GM12878 (cell line): ENCODE data around the gene PRTN3. TPM values are rescaled to one million over a fixed set of nuclear protein-coding genes. Genes with fewer than 3 reads are reported as not detected.

ENCODE experiments used
- ATAC-seq: fragments of 200-7000 bp; cut with Tn5 transposase; 3 replicates; pipeline ENCODE4 v1.9.1; 2020; ENCODE audit warnings: mild to moderate bottlenecking, moderate library complexity
- BruUV-seq: library from RNA; stranded (reverse); fragments of 400-500 nt; replicated peaks from 2 replicates; lab custom pipeline; 2021; lab: Mats Ljungman, UMichigan
- CTCF ChIA-PET: fragments of 300-600 bp; sonication (Branson Sonifier 250); formaldehyde crosslinking; extraction: SDS; loops from one replicate; lab custom pipeline; 2021; ENCODE audit warnings: inconsistent platforms; lab: Yijun Ruan, JAX
- POLR2A ChIA-PET: fragments of 350-600 bp; formaldehyde crosslinking; extraction: SDS; loops from one replicate; lab custom pipeline; 2021; ENCODE audit warnings: inconsistent platforms; lab: Charles Lee
- RAD21 ChIA-PET: fragments of 300-600 bp; sonication (Branson Sonifier 250); formaldehyde crosslinking; loops from one replicate; lab custom pipeline; 2023; ENCODE audit warnings: antibody characterized with exemption; ENCODE audit not compliant: unreplicated experiment; lab: Charles Lee
- SMC1A ChIA-PET: fragments of 300-600 bp; sonication (Branson Sonifier 250); formaldehyde crosslinking; loops from one replicate; lab custom pipeline; 2023; ENCODE audit not compliant: unreplicated experiment, uncharacterized antibody; lab: Charles Lee
- DNase-seq: peaks from one replicate; pipeline ENCODE4 v3.0.0-alpha.2; 2011; ENCODE audit warnings: low read depth, low spot score
- FAIRE-seq: peaks from 3 replicates; lab custom pipeline; 2011; peaks lifted over from hg19 to GRCh38; lab: Jason Lieb, UNC
- H2AFZ ChIP-seq: 2 replicates; pipeline ENCODE4 v1.6.0; 2011; ENCODE audit warnings: low read depth, low read length, control low read depth; ENCODE audit not compliant: control insufficient read depth
- H3K27ac ChIP-seq: 2 replicates; pipeline ENCODE4 v1.5.1; 2011; ENCODE audit warnings: control low read depth; ENCODE audit not compliant: control insufficient read depth, insufficient read depth
- H3K27me3 ChIP-seq, 2 experiments: replicated peaks in 1 of 2; 2 replicates each; pipeline versions ENCODE4 v1.6.0 to v1.6.1; 2011; ENCODE audit warnings: low read length in 1 of 2; ENCODE audit not compliant: control insufficient read depth in 2 of 2, insufficient read depth in 2 of 2
- H3K36me3 ChIP-seq, 2 experiments: 2 replicates each; pipeline ENCODE4 v1.5.1; 2011; ENCODE audit warnings: low read length in 1 of 2; ENCODE audit not compliant: control insufficient read depth in 2 of 2, insufficient read depth in 2 of 2
- H3K4me1 ChIP-seq: 2 replicates; pipeline ENCODE4 v1.6.1; 2011; ENCODE audit warnings: mild to moderate bottlenecking, low read length, moderate library complexity, mixed read lengths; ENCODE audit not compliant: control insufficient read depth, insufficient read depth
- H3K4me2 ChIP-seq: 2 replicates; pipeline ENCODE4 v1.6.0; 2011; ENCODE audit warnings: control low read depth; ENCODE audit not compliant: control insufficient read depth, insufficient read depth
- H3K4me3 ChIP-seq: fragments of 200-600 bp; sonication (generic); 2 replicates; pipeline ENCODE4 v1.5.1; 2016
- H3K79me2 ChIP-seq: 2 replicates; pipeline ENCODE4 v1.6.0; 2011; ENCODE audit warnings: low read length; ENCODE audit not compliant: control insufficient read depth, insufficient read depth
- H3K9ac ChIP-seq: 2 replicates; pipeline ENCODE4 v1.8.0; 2011; ENCODE audit warnings: low read length, control low read depth, mixed read lengths; ENCODE audit not compliant: control insufficient read depth, insufficient read depth
- H3K9me3 ChIP-seq: replicated peaks from 3 replicates; pipeline ENCODE4 v1.5.1; 2011; ENCODE audit warnings: mild to moderate bottlenecking, low read length; ENCODE audit not compliant: control insufficient read depth, insufficient read depth
- H4K20me1 ChIP-seq: 2 replicates; pipeline ENCODE4 v1.6.0; 2011; ENCODE audit not compliant: control insufficient read depth, insufficient read depth
- BHLHE40 ChIP-seq, 2 experiments: fragments of 450-650 bp in 1 of 2; IDR thresholded peaks; 2 replicates each; pipeline ENCODE4 v1.6.1; 2011 to 2017; ENCODE audit warnings: low read depth in 2 of 2, borderline replicate concordance in 1 of 2, improper control_type of control experiment in 1 of 2, low read length in 1 of 2, mild to moderate bottlenecking in 1 of 2
- BMI1 ChIP-seq: fragments of 450-650 bp; IDR thresholded peaks from 2 replicates; pipeline ENCODE4 v1.6.1; 2016; ENCODE audit warnings: mild to moderate bottlenecking, moderate library complexity, borderline replicate concordance
- CHD1 ChIP-seq: IDR thresholded peaks from 2 replicates; pipeline ENCODE4 v1.6.1; 2012; ENCODE audit warnings: low read depth, low read length, improper control_type of control experiment
- EED ChIP-seq: sonication (generic); IDR thresholded peaks from 2 replicates; pipeline ENCODE4 v1.6.1; 2016; ENCODE audit warnings: antibody characterized with exemption, low read depth
- FOS ChIP-seq: IDR thresholded peaks from 3 replicates; pipeline ENCODE4 v1.6.1; 2011; ENCODE audit warnings: borderline replicate concordance; ENCODE audit not compliant: insufficient read length; ENCODE audit errors: extremely low read depth
- GABPA ChIP-seq: IDR thresholded peaks from 2 replicates; pipeline ENCODE4 v1.6.1; 2014; ENCODE audit warnings: antibody characterized with exemption, low read depth, mild to moderate bottlenecking, inconsistent platforms
- HSF1 ChIP-seq: fragments of 150-350 bp; IDR thresholded peaks from 2 replicates; pipeline ENCODE4 v1.6.1; 2014; ENCODE audit warnings: mild to moderate bottlenecking, low read depth, low read length
- JUNB ChIP-seq: IDR thresholded peaks from 2 replicates; pipeline ENCODE4 v1.6.1; 2016; ENCODE audit warnings: antibody characterized with exemption, mild to moderate bottlenecking
- MTA3 ChIP-seq: IDR thresholded peaks from 2 replicates; pipeline ENCODE4 v1.6.1; 2012; ENCODE audit warnings: low read length, inconsistent platforms, borderline replicate concordance
- NBN ChIP-seq: fragments of 450-650 bp; IDR thresholded peaks from 2 replicates; pipeline ENCODE4 v1.6.1; 2016
- NR2C2 ChIP-seq: IDR thresholded peaks from 2 replicates; pipeline ENCODE4 v1.6.1; 2011; ENCODE audit warnings: borderline replicate concordance, low read depth; ENCODE audit not compliant: control insufficient read depth, insufficient read length
- WRNIP1 ChIP-seq: IDR thresholded peaks from 2 replicates; pipeline ENCODE4 v1.6.1; 2011; ENCODE audit warnings: low read depth, low read length, improper control_type of control experiment, borderline replicate concordance
- WGBS: methylation state at CpG from one replicate; pipeline ENCODE4 v1.1.6; 2016; ENCODE audit warnings: low lambda C conversion rate; ENCODE audit not compliant: insufficient replicate concordance, insufficient coverage; ENCODE audit errors: missing lambda C conversion rate; 5-methylcytosine and 5-hydroxymethylcytosine counted together
- in situ Hi-C: fragments of 300-500 bp; cut with MboI; formaldehyde crosslinking; loops from 9 replicates; pipeline ENCODE4 v1.14.3; 2018; ENCODE audit warnings: mixed read lengths
- intact Hi-C: fragments of 100-400 bp; cut with micrococcal nuclease; formaldehyde crosslinking; loops from one replicate; pipeline ENCODE4 v1.14.2; 2022; ENCODE audit not compliant: unreplicated experiment
- polyA plus RNA-seq, 11 experiments: library from polyadenylated mRNA; depleted of rRNA in 4 of 11; unstranded in 6 of 11; stranded (reverse) in 5 of 11; fragments of >200 nt; fragmentation: Nextera tagmentation in 4 of 11; fragmentation: Illumina TruSeq in 1 of 11; extraction: Ambion mirVana in 4 of 11; extraction: Trizol in 1 of 11; gene quantifications; 1 replicate in 1 of 11; 2 replicates in 10 of 11; pipeline versions ENCODE4 v1.2.1 to v1.2.3, GENCODE V29; 2011 to 2016; ENCODE audit warnings: inconsistent platforms in 2 of 11, missing spikeins in 2 of 11, low read depth in 1 of 11
- total RNA-seq, 4 experiments: library from RNA; depleted of rRNA in 3 of 4; stranded (reverse); fragments of >200 nt in 3 of 4; fragmentation: Illumina TruSeq in 1 of 4; extraction: Trizol in 1 of 4; gene quantifications; 2 replicates each; pipeline versions ENCODE4 v1.2.1 to v1.2.3, GENCODE V29; 2013 to 2021
- TF ChIP-seq, protein P1 (sequence below): fragments of 450-650 bp; IDR thresholded peaks from 2 replicates; pipeline ENCODE4 v1.6.1; 2016; ENCODE audit warnings: mild to moderate bottlenecking
- TF ChIP-seq, protein P2 (sequence below): IDR thresholded peaks from 2 replicates; pipeline ENCODE4 v1.6.1; 2012; ENCODE audit warnings: low read depth, low read length, improper control_type of control experiment

PRTN3 gene
- total and polyA plus RNA-seq, 10 of the 15 experiments (the other 5 are each of a cell fraction or from before 2014, with no cell fraction given) = 0.08 TPM; not detected in 9

- Histone ChIP-seq H3K4me1 (peaks cover 4% of the 10 kb centered on the region), H3K36me3 (no peaks in the 10 kb centered on the region; a peak in 1 of 4 replicates), H3K4me2 (no peak overlapping the region), H3K27me3 (no peaks in the 10 kb centered on the region), H3K9me3 (no peaks in the 10 kb centered on the region), H2AFZ (no peak overlapping the region), H3K9ac (no peak overlapping the region), H4K20me1 (no peaks in the 10 kb centered on the region), H3K4me3 (no peak overlapping the region), H3K79me2 (no peaks in the 10 kb centered on the region), H3K27ac (no peak overlapping the region)
- ChIA-PET CTCF (no interaction called here), SMC1A (no interaction called here), RAD21 (no interaction called here), POLR2A (no interaction called here)
- DNase-seq = no peak
- TF ChIP-seq WRNIP1 (no peak), GABPA (no peak), JUNB (no peak), NR2C2 (no peak), EED (no peak), HSF1 (no peak), FOS (no peak), BMI1 (no peak), CHD1 (no peak), BHLHE40 (IDR thresholded peaks at IDR 0.05; ENCODE audit: borderline replicate concordance in 1 of 2, low read depth in 2 of 2, low read length in 1 of 2) (no peak), NBN (no peak), MTA3 (no peak)
- TF ChIP-seq, protein P1, sequence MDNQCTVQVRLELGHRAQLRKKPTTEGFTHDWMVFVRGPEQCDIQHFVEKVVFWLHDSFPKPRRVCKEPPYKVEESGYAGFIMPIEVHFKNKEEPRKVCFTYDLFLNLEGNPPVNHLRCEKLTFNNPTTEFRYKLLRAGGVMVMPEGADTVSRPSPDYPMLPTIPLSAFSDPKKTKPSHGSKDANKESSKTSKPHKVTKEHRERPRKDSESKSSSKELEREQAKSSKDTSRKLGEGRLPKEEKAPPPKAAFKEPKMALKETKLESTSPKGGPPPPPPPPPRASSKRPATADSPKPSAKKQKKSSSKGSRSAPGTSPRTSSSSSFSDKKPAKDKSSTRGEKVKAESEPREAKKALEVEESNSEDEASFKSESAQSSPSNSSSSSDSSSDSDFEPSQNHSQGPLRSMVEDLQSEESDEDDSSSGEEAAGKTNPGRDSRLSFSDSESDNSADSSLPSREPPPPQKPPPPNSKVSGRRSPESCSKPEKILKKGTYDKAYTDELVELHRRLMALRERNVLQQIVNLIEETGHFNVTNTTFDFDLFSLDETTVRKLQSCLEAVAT = no peak
- TF ChIP-seq, protein P2, sequence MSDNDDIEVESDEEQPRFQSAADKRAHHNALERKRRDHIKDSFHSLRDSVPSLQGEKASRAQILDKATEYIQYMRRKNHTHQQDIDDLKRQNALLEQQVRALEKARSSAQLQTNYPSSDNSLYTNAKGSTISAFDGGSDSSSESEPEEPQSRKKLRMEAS = no peak
- WGBS = 90% methylated on average over 39 of the region's 39 CpGs
- no peak for ATAC-seq
- no peak for FAIRE-seq
- BruUV-seq = no TSS peak
- intact Hi-C loops (no loop called here), in situ Hi-C loops (no loop called here)
Measured at GRCh38 chr19:867855-868457, 27.2 kb downstream of the PRTN3 start.
